HL-60 (cell line): Measurements from ENCODE around the gene SLC28A1.

ENCODE experiments used
- GABPA ChIP-seq: IDR thresholded peaks from 2 replicates; pipeline ENCODE4 v1.6.1; 2012; ENCODE audit warnings: low read depth
- POLR2AphosphoS5 ChIP-seq: IDR thresholded peaks from 2 replicates; pipeline ENCODE4 v1.6.1; 2012; ENCODE audit warnings: low read depth
- TF ChIP-seq, protein P1 (sequence below): IDR thresholded peaks from one replicate; pipeline ENCODE4 v1.5.1; 2011; ENCODE audit warnings: low read length, control low read depth, inconsistent platforms; ENCODE audit not compliant: insufficient read depth
- TF ChIP-seq, protein P2 (sequence below): IDR thresholded peaks from 2 replicates; pipeline ENCODE4 v1.6.1; 2012; ENCODE audit warnings: low read depth; ENCODE audit not compliant: insufficient replicate concordance

DNA sequence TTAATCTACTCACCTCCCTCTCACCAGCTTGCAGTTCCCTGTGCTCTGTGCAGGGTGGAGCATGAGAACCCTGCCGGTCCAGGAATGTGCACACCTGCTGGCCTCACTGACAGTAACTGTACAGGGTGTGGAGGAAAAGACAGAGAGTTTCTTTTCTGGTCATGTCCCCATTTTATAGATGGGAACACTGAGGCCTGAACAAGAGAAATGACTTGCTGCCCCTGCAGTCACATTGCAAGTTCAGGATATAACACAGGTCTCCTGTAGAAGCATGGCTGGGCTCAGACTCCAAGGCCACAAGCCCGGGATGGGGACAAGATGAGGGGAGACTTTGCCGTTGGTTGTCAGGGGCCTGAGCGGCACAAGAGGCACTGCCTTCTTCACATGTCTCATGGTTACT lies 23.3 kb downstream of the SLC28A1 start:
- TF ChIP-seq POLR2AphosphoS5 (no peak), GABPA (no peak)
- TF ChIP-seq, protein P1, sequence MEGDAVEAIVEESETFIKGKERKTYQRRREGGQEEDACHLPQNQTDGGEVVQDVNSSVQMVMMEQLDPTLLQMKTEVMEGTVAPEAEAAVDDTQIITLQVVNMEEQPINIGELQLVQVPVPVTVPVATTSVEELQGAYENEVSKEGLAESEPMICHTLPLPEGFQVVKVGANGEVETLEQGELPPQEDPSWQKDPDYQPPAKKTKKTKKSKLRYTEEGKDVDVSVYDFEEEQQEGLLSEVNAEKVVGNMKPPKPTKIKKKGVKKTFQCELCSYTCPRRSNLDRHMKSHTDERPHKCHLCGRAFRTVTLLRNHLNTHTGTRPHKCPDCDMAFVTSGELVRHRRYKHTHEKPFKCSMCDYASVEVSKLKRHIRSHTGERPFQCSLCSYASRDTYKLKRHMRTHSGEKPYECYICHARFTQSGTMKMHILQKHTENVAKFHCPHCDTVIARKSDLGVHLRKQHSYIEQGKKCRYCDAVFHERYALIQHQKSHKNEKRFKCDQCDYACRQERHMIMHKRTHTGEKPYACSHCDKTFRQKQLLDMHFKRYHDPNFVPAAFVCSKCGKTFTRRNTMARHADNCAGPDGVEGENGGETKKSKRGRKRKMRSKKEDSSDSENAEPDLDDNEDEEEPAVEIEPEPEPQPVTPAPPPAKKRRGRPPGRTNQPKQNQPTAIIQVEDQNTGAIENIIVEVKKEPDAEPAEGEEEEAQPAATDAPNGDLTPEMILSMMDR: no peak
- TF ChIP-seq, protein P2, sequence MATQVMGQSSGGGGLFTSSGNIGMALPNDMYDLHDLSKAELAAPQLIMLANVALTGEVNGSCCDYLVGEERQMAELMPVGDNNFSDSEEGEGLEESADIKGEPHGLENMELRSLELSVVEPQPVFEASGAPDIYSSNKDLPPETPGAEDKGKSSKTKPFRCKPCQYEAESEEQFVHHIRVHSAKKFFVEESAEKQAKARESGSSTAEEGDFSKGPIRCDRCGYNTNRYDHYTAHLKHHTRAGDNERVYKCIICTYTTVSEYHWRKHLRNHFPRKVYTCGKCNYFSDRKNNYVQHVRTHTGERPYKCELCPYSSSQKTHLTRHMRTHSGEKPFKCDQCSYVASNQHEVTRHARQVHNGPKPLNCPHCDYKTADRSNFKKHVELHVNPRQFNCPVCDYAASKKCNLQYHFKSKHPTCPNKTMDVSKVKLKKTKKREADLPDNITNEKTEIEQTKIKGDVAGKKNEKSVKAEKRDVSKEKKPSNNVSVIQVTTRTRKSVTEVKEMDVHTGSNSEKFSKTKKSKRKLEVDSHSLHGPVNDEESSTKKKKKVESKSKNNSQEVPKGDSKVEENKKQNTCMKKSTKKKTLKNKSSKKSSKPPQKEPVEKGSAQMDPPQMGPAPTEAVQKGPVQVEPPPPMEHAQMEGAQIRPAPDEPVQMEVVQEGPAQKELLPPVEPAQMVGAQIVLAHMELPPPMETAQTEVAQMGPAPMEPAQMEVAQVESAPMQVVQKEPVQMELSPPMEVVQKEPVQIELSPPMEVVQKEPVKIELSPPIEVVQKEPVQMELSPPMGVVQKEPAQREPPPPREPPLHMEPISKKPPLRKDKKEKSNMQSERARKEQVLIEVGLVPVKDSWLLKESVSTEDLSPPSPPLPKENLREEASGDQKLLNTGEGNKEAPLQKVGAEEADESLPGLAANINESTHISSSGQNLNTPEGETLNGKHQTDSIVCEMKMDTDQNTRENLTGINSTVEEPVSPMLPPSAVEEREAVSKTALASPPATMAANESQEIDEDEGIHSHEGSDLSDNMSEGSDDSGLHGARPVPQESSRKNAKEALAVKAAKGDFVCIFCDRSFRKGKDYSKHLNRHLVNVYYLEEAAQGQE: no peak
